Activated effector memory CD4-positive, alpha-beta T cell treated with anti-CD3 and anti-CD28 coated beads, Interleukin-2, amount 50 U/mL, for 16 hours (primary cell): ENCODE measurements around the gene CHAF1A.

Experiments used
- DNase-seq: peaks from one replicate; pipeline ENCODE4 v3.0.0-alpha.2; 2020

The CHAF1A gene

DNA sequence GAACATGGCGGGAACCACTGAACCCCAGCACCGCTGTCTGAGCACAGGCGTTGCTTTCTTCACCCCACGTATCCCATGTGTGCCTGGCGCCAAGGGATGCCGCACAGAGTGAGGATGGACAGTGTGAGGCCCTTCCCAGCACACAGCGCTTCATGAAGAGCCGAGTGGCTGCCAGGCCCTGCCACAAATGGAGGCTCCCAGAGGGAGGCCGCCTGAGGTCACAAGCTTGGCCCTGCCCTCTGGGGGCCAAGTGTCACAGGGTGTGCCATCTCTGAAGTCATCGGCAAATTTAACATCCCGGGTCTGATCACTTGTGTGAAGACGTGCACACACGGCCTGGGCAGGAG, 34.7 kb upstream of the CHAF1A start:
- DNase-seq = no peak

- no peak for DNase-seq
These were observed 34.2 kb upstream of the CHAF1A start for GRCh38 chr19:4368128-4368820.

DNA sequence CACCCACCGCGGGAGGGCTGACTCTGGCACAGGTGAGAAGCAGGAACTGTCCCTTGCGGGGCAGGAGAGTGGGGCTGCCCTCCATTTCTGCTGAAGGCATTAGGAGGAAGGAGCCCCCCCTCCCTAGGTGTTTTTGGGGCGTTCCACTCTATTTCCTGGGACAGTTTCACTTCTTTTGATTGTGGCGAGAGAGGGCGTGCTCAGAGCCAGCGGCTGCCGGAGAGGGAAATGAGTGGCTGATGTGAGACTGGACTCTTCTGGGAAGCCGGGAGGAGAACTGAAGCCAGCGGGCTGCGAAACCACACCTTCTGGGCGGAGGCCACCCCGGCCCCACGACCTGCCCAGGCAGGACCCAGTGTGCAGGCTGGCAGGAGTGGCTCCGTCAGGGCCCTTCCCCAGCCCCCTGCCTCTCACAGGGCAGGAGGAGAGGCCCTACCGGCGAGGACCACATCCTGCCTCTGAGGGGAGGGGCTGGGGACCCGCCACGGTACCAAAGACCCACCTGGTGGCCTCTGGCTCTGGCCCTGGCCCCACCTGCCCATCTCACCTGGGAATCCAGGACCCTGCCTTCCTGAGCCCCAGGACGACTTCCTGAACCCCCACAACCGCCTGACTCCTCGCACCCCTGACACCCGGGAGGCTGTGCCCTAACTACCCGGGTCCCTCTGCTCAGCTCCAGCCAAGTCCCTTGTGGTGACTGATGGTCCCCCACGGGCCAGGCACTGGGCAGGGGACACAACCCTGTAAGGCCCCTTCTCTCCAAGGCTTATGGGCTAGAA, 33.1 kb upstream of the CHAF1A start:
- DNase-seq = peak; percentile 88

DNA sequence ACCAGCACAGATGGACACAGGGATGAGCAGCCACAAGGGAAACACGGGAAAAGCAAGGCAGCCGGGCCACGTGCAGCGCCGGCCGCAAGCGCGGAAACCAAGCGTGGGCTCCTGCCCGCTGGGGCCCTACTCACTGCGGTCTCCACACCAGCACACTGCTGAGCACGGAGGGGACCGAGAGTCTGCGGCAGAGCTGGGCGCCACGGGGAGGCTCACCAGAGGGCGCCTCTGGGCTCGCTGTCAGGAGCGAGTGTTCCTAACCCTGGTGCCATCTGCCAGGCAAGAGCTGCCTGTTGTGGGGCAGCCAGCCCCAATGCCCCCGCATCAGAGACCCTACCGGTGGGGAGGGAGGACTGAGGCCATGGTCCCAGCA, 32.6 kb upstream of the CHAF1A start:
- peak; percentile 92 for DNase-seq

GRCh38 chr19:4370418-4371041, 31.9 kb upstream of the CHAF1A start:
- DNase-seq = no peak

- DNase-seq = no peak
These were observed 30.9 kb upstream of the CHAF1A start for GRCh38 chr19:4371247-4372164.

DNA sequence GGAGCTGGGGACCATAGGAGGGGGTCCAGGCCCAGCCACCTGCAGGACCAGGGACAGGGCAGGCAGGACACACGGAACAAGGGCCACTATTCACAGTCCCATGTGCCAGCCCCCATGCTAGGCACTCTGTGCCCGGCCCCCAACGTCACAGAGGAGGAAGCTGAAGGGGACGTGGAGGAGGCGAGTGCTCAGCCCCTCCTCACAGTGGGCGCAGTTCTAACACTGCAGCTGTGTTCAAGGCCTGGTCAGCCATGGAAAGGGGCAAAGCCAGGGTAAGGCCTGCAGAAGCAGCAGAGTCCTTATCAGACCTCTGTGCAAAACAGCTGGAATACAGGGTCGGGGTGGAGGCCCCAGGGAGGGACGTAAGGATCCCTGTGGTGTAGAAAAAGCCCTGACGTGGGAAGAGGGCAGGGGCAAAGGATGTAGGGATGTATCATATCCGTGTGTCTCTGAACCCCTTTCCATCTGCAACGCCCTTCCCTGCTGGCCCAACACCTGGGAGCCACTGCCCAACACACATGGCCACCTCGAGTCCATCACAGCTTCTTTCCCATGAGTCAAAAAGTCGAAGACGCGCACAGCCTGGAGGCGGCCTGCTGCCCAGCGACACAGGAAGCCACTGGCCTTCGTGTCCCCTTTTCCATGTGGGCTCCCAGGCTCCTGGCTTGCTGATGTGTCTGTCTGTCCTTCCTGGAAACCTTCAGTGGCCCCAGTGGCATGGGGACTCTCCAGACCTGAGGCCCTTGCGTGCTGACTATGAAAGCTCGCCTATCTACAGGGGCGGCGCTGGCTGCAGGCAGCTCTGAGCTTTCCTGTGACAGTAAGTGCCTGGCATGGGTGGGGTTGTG, 30.1 kb upstream of the CHAF1A start:
- DNase-seq = no peak

DNA sequence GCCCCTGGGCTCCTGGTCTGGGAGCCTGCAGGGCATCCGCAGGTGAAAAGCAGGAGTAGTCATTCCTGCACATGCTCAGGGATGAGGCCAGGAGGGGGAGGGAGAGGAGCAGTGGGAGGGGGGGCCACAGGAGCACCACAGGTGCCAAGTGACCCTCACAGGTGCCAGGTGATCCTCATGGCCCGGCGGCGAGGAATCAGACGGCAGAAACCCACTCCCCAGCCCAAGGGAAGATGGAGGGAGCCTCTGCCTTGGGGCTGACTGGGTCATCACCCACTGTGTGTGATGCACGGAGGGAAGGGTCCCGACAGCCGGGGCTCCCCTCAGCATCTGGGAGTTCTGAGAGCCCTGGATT, 29.4 kb upstream of the CHAF1A start:
- no peak for DNase-seq

DNA sequence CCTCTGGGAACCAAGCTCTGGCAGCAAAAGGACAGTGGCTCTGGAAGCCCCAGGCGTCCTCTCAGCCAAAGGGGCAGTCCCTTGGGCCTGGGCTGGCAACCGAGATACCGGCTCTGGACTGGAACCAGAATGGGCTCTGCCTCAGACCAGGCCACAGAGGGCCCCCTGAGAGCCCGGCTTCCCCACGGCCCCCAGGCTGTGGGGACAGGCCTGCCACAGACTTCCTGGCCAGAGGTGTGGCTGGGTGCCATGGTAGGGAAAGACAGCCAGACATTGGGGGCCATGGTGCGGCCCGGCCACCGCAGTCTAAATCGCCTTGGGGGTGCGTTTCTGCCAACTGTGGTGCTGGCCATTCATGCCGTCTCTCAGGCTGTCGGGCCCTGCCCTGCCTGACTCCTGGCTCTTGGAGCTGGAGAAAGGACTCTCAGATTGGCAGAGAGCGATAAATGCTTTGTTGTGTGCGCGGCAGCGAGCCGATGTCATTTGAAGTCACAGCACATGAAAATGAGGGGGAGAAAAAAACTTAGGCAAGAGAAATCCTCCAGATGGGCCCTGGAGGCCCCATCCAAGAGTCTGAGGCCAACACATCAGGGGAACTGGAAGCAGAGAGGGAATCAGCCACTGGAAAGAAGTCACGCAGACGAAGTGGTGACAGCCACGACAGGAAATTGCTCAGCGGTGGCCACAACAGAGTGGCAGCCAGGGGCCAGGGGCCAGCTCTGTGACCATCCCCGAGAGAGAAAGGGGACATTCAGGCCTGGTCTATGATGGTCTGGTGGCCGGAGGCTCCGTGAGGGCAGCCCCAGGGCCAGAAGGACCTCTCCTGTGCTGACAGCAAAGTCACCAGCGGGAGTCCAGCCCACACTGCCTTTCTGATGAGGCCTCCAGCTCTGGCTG, 28.6 kb upstream of the CHAF1A start:
- DNase-seq = no peak

DNA sequence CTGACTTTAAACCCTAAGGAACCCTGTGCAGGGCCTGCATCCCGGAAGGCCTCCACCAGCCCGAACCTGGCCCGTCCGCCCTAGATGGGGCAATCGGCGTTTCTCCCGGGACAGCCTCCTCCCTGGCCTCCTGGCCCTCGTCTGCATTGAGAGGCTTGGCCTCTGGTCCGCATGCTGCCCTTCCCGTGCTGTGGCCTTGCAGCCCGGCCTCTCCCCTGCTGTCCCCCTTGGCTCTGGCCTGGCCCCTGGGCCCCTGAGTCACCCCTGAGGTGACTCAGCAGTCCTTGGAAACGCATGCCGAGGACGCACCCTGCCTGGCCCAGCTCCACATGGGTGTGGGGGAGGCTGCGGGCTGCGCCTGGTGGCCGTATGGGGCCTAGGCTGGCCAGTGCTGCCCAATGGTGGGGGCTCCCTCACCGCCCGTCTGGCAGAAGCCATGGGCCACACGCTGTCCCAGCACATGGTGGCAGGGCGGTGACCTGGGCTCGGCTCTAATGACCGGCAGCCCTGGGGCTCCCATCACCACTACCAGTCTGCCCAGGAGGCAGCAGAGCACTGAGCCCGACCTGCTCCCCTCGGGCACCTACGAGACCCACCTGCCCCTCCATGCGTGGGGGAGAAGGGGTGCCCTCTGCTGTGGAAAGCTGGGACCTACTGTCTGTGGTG, 27.8 kb upstream of the CHAF1A start:
- no peak for DNase-seq

DNA sequence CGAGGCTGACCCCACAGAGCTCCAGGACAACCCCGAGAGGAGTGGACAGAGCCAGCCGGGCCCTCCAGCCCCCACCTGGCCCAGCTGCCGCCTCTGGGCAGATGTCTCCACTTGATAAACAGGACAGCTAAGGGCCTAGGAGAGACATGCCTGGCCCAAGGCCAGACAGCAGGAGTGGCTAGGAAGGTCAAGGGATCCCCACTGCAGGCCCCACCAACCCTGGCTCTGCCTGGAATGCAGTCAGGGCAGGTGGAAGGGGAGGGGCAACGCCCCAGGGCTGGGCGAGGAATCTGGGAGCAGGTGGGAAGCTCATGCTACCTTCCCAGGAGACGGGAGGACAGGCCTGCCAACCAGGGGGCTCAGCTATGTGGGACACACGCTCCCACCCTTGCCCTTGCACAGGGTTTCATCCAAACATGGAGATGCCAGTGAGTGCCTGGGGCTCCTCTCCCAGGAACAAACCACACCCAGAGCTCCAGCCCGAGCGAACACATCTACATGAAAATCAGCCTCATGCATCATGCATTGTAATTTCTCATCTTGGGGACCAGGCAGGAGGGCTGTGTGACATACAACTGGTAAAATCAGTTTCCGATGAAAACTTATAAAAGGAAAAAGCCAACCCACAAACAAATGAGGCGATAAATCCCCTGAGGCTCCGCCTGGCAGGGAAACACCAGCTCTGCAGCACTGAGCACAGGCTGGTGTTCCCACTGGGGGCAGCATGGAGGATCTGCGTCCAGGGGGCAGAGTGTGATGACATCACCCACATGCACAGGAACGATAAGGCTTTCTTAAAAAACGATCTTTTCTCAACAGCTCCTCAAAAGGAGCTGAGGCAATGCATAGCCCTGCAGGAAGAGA, 27.0 kb upstream of the CHAF1A start:
- DNase-seq = no peak

- DNase-seq = no peak
These were observed 26.3 kb upstream of the CHAF1A start for GRCh38 chr19:4376028-4376670.

DNA sequence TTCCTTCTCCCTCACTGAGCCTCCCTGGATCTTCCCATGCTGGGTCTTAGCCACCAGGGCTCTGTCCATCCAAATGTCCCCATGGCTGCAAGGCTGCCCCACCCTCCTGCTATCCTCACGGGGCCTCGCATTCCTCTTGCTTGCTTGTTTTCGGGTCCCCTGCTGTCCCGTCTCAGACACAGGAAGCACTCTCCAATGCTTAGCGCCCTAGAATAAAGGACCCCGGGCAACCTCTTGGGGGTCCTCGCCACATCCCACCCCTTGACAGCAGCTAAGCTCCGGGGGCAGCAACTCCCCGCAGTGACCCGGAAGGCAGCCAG, 25.8 kb upstream of the CHAF1A start:
- no peak for DNase-seq

- DNase-seq = no peak
These were observed 25.3 kb upstream of the CHAF1A start for GRCh38 chr19:4376991-4377781.

DNA sequence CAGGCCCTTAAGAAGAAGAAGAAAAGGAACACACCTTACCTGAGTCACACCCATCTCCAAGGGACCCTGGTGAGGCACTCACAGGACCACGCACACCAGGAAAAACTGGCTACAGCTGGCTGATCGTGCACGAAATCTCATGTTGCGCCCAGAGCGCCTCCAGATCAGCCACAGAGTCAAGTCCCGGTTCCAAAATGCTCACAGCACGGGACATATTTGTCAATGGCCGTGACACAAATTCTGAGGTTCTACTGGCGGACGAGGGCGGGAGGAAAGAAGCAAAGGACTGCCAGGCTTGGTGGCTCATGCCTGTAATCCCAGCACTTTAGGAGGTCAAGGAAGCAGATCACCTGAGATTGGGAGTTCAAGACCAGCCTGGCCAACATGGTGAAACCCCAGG, 23.6 kb upstream of the CHAF1A start:
- DNase-seq = no peak

GRCh38 chr19:4379383-4380253, 22.8 kb upstream of the CHAF1A start:
- DNase-seq = peak; percentile 75

DNA sequence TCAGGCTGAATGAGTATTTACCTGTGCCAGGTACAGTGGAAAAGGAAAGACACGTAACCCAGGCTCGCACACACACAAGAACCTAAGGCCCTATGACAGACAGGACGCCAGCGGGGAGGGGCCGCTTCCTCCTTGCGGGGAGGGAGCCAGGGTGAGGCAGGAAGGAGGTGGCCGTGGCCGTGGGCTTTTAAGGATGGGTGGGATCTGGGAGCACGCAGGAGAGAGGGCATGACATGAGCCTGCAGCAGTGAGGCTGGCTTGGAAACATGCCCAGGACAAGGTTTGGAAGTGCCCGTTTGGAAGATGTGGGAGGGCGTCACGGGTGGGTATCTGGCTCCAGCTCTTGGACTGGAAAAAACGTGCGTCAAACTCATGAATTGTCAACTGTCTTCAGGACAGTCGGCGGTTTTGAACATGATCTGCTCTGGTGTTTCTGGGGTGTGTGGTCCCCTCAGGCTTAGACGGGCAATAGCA, 22.1 kb upstream of the CHAF1A start:
- peak; percentile 85 for DNase-seq
